Spleen (tissue), 13 donors: ENCODE measurements around the gene TES. TPM values are rescaled to one million over a fixed set of nuclear protein-coding genes. Genes with fewer than 3 reads are reported as not detected.

Experiments
- DNase-seq: peaks from one replicate; pipeline ENCODE4 v3.0.0-alpha.2; 2020
- H3K27ac ChIP-seq, 8 donors: fragments of 200-600 bp; sonication (generic) in 7 of 8; 1 replicate in 4 of 8; 2 replicates in 4 of 8; pipeline versions ENCODE4 v1.5.0 to v1.8.0; 2016 to 2021; ENCODE audit warnings: inconsistent platforms in 4 of 8, mild to moderate bottlenecking in 4 of 8, moderate library complexity in 1 of 8
- H3K27me3 ChIP-seq, 7 donors: fragments of 200-600 bp; sonication (generic) in 6 of 7; replicated peaks in 1 of 7; 1 replicate in 4 of 7; 2 replicates in 3 of 7; pipeline versions ENCODE4 v1.5.0 to v1.8.0; 2016 to 2021; ENCODE audit warnings: inconsistent platforms in 3 of 7, mild to moderate bottlenecking in 1 of 7
- H3K36me3 ChIP-seq, 6 donors: fragments of 200-600 bp; sonication (generic) in 5 of 6; 1 replicate in 4 of 6; 2 replicates in 2 of 6; pipeline versions ENCODE4 v1.5.0 to v1.8.0; 2016 to 2021; ENCODE audit warnings: inconsistent platforms in 2 of 6
- H3K4me1 ChIP-seq, 6 donors: fragments of 200-600 bp; sonication (generic) in 5 of 6; 1 replicate in 3 of 6; 2 replicates in 3 of 6; pipeline versions ENCODE4 v1.5.0 to v1.8.0; 2016 to 2021; ENCODE audit warnings: inconsistent platforms in 3 of 6
- H3K4me3 ChIP-seq, 8 donors: fragments of 200-600 bp; sonication (generic) in 7 of 8; 1 replicate in 4 of 8; 2 replicates in 4 of 8; pipeline versions ENCODE4 v1.5.0 to v1.8.0; 2016 to 2021; ENCODE audit warnings: inconsistent platforms in 4 of 8, mild to moderate bottlenecking in 4 of 8, moderate library complexity in 2 of 8
- H3K9me3 ChIP-seq, 8 donors: fragments of 200-600 bp; sonication (generic) in 7 of 8; 1 replicate in 4 of 8; 2 replicates in 4 of 8; pipeline versions ENCODE4 v1.5.0 to v1.8.0; 2016 to 2021; ENCODE audit warnings: inconsistent platforms in 4 of 8
- POLR2A ChIP-seq, 3 donors: fragments of 450-650 bp; IDR thresholded peaks; one replicate each; pipeline ENCODE4 v1.5.1; 2017; ENCODE audit warnings: antibody characterized with exemption in 3 of 3, mild to moderate bottlenecking in 1 of 3
- POLR2AphosphoS5 ChIP-seq, 3 donors: sonication (generic); formaldehyde crosslinking; IDR thresholded peaks; one replicate each; pipeline ENCODE4 v1.5.1; 2017; ENCODE audit warnings: antibody characterized with exemption in 3 of 3
- WGBS, 5 donors: extraction: QIAGEN DNeasy Blood & Tissue Kit in 3 of 5; methylation state at CpG; one replicate each; pipeline versions ENCODE4 v1.1.5 to v1.1.7; 2013 to 2018; 5-methylcytosine and 5-hydroxymethylcytosine counted together
- intact Hi-C: fragments of 100-400 bp; cut with DNase I; formaldehyde crosslinking; loops from one replicate; pipeline ENCODE4 v1.15.0; 2023; ENCODE audit warnings: low total_unique reads
- long read RNA-seq, 2 donors: transcript quantifications; one replicate each; lab custom pipeline, GENCODE V29; 2026
- polyA plus RNA-seq, 3 donors: library from polyadenylated mRNA; stranded (reverse); fragments of 200-250 nt; gene quantifications; one replicate each; pipeline ENCODE4 v1.2.1, GENCODE V29; 2013
- total RNA-seq, 7 donors: library from RNA; depleted of rRNA in 3 of 7; stranded (reverse); fragments of >200 nt in 3 of 7; fragmentation: NEBNext Ultra II Directional in 4 of 7; extraction: Animal tissue kit (Norgen Biotek cat#: 25700) in 4 of 7; gene quantifications; one replicate each; pipeline versions ENCODE4 v1.1.0 to v1.2.1, GENCODE V29; 2016 to 2021
- TF ChIP-seq, protein P1 (sequence below), 11 experiments: fragments of 200-600 bp in 7 of 11; fragments of 450-650 bp in 4 of 11; sonication (generic) in 4 of 11; IDR thresholded peaks in 8 of 11; conservative IDR thresholded peaks in 3 of 11; 1 replicate in 7 of 11; 2 replicates in 4 of 11; pipeline versions ENCODE4 v1.4.0 to v1.8.0; 2016 to 2021; ENCODE audit warnings: antibody characterized with exemption in 11 of 11, inconsistent platforms in 4 of 11, mild to moderate bottlenecking in 1 of 11
- donor health status: healthy with polysubstance abuse.
- donor health status: DM: no; HTN: no; CAD: no; lungs with moderate emphysema.
- donor health status: DM: no; HTN: no; CAD: no.
- donor health status: Bipolar disorder and iron deficiency.
- donor health status: healthy.
- donor health status: DM: no; HTN: no; CAD: no.
- donor health status: DM: yes; HTN: yes; CAD: no.

Gene TES, protein sequence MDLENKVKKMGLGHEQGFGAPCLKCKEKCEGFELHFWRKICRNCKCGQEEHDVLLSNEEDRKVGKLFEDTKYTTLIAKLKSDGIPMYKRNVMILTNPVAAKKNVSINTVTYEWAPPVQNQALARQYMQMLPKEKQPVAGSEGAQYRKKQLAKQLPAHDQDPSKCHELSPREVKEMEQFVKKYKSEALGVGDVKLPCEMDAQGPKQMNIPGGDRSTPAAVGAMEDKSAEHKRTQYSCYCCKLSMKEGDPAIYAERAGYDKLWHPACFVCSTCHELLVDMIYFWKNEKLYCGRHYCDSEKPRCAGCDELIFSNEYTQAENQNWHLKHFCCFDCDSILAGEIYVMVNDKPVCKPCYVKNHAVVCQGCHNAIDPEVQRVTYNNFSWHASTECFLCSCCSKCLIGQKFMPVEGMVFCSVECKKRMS
- total RNA-seq (10 to 100 TPM; 52.6 to 79.7 (median 66.4) TPM), polyA plus RNA-seq (10 to 100 TPM; 28.5 to 34.9 (median 32.9) TPM)
- long read RNA-seq, donor 1, transcript TES-201 (7 exons, 2,782 nt) = major isoform, 6 of 26 reads
- long read RNA-seq, donor 1, partial matches to known transcripts = 17 of 26 reads
- long read RNA-seq, donor 1, other reads (novel, unspliced or antisense) = 0 of 26 reads
- long read RNA-seq, donor 2, transcript TES-201 (7 exons, 2,782 nt) = major isoform, 14 of 34 reads
- long read RNA-seq, donor 2, partial matches to known transcripts = 15 of 34 reads
- long read RNA-seq, donor 2, other reads (novel, unspliced or antisense) = 0 of 34 reads

- 0 to 1% (median 1%) methylated on average over 42 to 83 of the region's 83 CpGs for WGBS, 5 donors
- TF ChIP-seq POLR2AphosphoS5 (IDR thresholded peaks at IDR 0.05) (peak; percentile 74 to 88 (median 83)), POLR2A (IDR thresholded peaks at IDR 0.05) (peak in 2 of 3 donors; percentile 9 to 59)
- TF ChIP-seq, protein P1, sequence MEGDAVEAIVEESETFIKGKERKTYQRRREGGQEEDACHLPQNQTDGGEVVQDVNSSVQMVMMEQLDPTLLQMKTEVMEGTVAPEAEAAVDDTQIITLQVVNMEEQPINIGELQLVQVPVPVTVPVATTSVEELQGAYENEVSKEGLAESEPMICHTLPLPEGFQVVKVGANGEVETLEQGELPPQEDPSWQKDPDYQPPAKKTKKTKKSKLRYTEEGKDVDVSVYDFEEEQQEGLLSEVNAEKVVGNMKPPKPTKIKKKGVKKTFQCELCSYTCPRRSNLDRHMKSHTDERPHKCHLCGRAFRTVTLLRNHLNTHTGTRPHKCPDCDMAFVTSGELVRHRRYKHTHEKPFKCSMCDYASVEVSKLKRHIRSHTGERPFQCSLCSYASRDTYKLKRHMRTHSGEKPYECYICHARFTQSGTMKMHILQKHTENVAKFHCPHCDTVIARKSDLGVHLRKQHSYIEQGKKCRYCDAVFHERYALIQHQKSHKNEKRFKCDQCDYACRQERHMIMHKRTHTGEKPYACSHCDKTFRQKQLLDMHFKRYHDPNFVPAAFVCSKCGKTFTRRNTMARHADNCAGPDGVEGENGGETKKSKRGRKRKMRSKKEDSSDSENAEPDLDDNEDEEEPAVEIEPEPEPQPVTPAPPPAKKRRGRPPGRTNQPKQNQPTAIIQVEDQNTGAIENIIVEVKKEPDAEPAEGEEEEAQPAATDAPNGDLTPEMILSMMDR (IDR thresholded peaks at IDR 0.05 in 8 of 11, conservative IDR thresholded peaks at IDR 0.05 in 3 of 11) = peak in 2 of 11 experiments; percentile 8 to 26
- Histone ChIP-seq H3K4me1 (peaks cover 31 to 56% (median 45%) of the 10 kb centered on the region in 6 donors), H3K27ac (peak within 1 kb of the TSS; percentile 88 to 97 (median 95)), H3K9me3 (no peaks in the 10 kb centered on the region), H3K36me3 (no peaks in the 10 kb centered on the region), H3K27me3 (no peaks in the 10 kb centered on the region), H3K4me3 (peak within 1 kb of the TSS; percentile 63 to 89 (median 74))
- intact Hi-C loops = no loop called here
- DNase-seq = peak; percentile 96
These were observed at the start of gene TES for GRCh38 chr7:116210345-116211005. TSS of gene TES (plus strand) at chr7:116210539. CDS start at chr7:116210708, 169 bp downstream.

DNA sequence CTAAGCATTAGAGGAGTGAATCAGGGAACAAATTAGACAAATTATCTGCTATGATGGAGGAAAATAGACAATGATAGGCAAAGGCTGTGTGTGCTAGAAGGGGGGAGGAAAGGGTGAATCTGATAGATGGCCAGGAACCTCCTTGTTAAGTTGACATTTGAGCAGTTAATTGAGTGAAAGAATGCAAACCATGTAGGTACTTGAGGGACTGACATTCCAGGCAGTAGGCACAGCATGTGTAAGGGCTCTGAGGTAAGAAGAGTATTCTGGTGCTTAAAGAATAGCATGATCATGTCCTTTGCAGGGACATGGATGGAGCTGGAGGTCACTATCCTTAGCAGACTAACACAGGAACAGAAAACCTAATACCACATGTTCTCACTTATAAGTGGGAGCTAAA, 48.6 kb upstream of the TES start:
- Histone ChIP-seq H3K4me1 (peaks cover 0 to 39% (median 17%) of the 10 kb centered on the region in 6 donors), H3K27ac (peak overlapping the region in 2 of 8 donors; percentile 0 to 16), H3K9me3 (no peaks in the 10 kb centered on the region), H3K27me3 (no peaks in the 10 kb centered on the region), H3K36me3 (no peaks in the 10 kb centered on the region), H3K4me3 (no peak overlapping the region)
- TF ChIP-seq, protein P1 (IDR thresholded peaks at IDR 0.05 in 8 of 11, conservative IDR thresholded peaks at IDR 0.05 in 3 of 11) = no peak
- TF ChIP-seq POLR2A (IDR thresholded peaks at IDR 0.05) (no peak), POLR2AphosphoS5 (IDR thresholded peaks at IDR 0.05) (no peak)
- no peak for DNase-seq
- intact Hi-C loops = no loop called here

DNA sequence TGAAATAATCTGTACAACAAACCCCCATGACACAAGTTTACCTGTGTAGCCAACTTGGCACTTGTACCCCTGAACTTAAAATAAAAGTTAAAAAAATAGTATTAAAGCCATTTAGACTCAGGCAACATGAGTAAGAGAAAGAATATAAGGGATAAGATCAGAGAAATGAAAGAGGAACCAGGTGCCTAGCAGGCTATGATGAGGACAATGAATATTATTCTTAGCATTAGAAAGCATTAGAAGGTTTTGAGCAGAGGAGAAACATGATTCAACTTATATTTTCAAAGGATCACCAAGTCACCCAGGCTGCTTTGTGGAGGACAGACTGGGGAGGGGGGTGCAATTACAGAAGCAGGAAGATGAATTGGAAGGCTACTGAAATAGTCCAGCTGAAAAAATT, 48.1 kb upstream of the TES start:
- Histone ChIP-seq H3K27me3 (no peaks in the 10 kb centered on the region), H3K9me3 (no peaks in the 10 kb centered on the region), H3K27ac (peak overlapping the region in 2 of 8 donors; percentile 0 to 16), H3K36me3 (no peaks in the 10 kb centered on the region), H3K4me1 (peaks cover 0 to 45% (median 18%) of the 10 kb centered on the region in 6 donors), H3K4me3 (no peak overlapping the region)
- TF ChIP-seq POLR2A (IDR thresholded peaks at IDR 0.05) (no peak), POLR2AphosphoS5 (IDR thresholded peaks at IDR 0.05) (no peak)
- TF ChIP-seq, protein P1 (IDR thresholded peaks at IDR 0.05 in 8 of 11, conservative IDR thresholded peaks at IDR 0.05 in 3 of 11) = no peak
- intact Hi-C loops = no loop called here
- DNase-seq = no peak
